T-helper 2 cell treated with Interferon-gamma antibody and Interleukin-4, amounts not matched to agents 5 μg/mL and 100 μg/mL, for 36 hours (primary cell): ENCODE results near the gene TARDBP.
"Not testable (repeated sequence)": the region's sequence is repeated elsewhere in the genome, so short reads cannot be mapped to it uniquely, and the experiment has no call there.

ENCODE experiments used
- DNase-seq: peaks from one replicate; pipeline ENCODE4 v3.0.0; 2021; ENCODE audit warnings: low spot score
- H3K27ac Mint-ChIP-seq: one replicate; pipeline ENCODE4 v1.8.0; 2021; ENCODE audit warnings: mild to moderate bottlenecking, mixed read lengths
- H3K27me3 Mint-ChIP-seq: one replicate; pipeline ENCODE4 v1.8.0; 2021; ENCODE audit warnings: low read depth, mixed read lengths
- H3K36me3 Mint-ChIP-seq: one replicate; pipeline ENCODE4 v1.8.0; 2021; ENCODE audit warnings: low read depth, mixed read lengths
- H3K4me1 Mint-ChIP-seq: one replicate; pipeline ENCODE4 v1.8.0; 2021; ENCODE audit warnings: low read depth, mixed read lengths
- H3K4me3 Mint-ChIP-seq: one replicate; pipeline ENCODE4 v1.8.0; 2022; ENCODE audit warnings: mild to moderate bottlenecking, moderate library complexity, mixed read lengths
- H3K9me3 Mint-ChIP-seq: one replicate; pipeline ENCODE4 v1.8.0; 2021; ENCODE audit warnings: mixed read lengths

The TARDBP gene

GRCh38 chr1:11042065-11042464 lies 29.6 kb downstream of the TARDBP start:
- H3K9me3 Mint-ChIP-seq, result no peaks in the 10 kb centered on the region
- H3K4me3 Mint-ChIP-seq, result no peak overlapping the region
- no peak overlapping the region for H3K27ac Mint-ChIP-seq
- H3K36me3 Mint-ChIP-seq, result no peaks in the 10 kb centered on the region
- H3K4me1 Mint-ChIP-seq, result peaks cover 4% of the 10 kb centered on the region
- no peak for DNase-seq
- H3K27me3 Mint-ChIP-seq, result peaks cover 2% of the 10 kb centered on the region

- no peaks in the 10 kb centered on the region for H3K36me3 Mint-ChIP-seq
- no peak overlapping the region for H3K4me3 Mint-ChIP-seq
- no peaks in the 10 kb centered on the region for H3K9me3 Mint-ChIP-seq
- no peaks in the 10 kb centered on the region for H3K27me3 Mint-ChIP-seq
- no peak overlapping the region for H3K27ac Mint-ChIP-seq
- H3K4me1 Mint-ChIP-seq, result no peaks in the 10 kb centered on the region
- DNase-seq, result no peak
Observed at GRCh38 chr1:11042995-11043874, 30.8 kb downstream of the TARDBP start.

GRCh38 chr1:11044086-11044848 lies 31.8 kb downstream of the TARDBP start:
- H3K27ac Mint-ChIP-seq, result no peak overlapping the region
- no peaks in the 10 kb centered on the region for H3K27me3 Mint-ChIP-seq
- DNase-seq, result no peak
- no peak overlapping the region for H3K4me3 Mint-ChIP-seq
- H3K9me3 Mint-ChIP-seq, result no peaks in the 10 kb centered on the region
- H3K36me3 Mint-ChIP-seq, result no peaks in the 10 kb centered on the region
- H3K4me1 Mint-ChIP-seq, result no peaks in the 10 kb centered on the region

DNA sequence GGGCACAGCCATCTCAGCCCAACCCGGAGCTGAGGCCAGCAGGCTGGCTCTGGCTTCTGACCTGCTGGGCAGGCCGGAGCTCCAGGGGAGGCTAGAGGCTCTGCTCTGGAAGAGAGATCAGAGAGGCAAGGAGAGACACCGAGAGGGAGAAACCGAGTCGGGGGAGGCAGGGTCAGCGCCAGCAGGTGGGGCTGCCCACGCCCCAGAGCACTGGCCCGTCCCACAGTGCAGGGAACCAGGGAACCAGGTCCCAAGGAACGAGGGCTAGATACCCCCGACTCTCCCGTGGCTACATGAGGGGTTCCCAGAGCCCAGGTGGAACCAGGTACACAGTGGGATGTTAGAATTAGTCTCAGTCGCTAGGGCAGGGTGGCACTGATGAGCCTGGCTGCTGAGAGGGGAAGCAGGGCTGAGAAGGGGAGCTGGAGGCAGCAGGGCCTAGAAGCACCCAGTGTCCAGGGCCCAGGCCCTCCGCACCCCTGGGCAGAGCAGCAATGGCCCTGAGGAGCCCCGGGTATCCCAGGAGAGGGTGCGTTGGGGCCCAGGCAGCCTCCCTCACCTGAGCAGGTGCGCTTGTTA lies 32.5 kb downstream of the TARDBP start:
- H3K36me3 Mint-ChIP-seq, result no peaks in the 10 kb centered on the region
- DNase-seq, result no peak
- no peak overlapping the region for H3K4me3 Mint-ChIP-seq
- no peaks in the 10 kb centered on the region for H3K27me3 Mint-ChIP-seq
- no peaks in the 10 kb centered on the region for H3K4me1 Mint-ChIP-seq
- no peaks in the 10 kb centered on the region for H3K9me3 Mint-ChIP-seq
- no peak overlapping the region for H3K27ac Mint-ChIP-seq

DNA sequence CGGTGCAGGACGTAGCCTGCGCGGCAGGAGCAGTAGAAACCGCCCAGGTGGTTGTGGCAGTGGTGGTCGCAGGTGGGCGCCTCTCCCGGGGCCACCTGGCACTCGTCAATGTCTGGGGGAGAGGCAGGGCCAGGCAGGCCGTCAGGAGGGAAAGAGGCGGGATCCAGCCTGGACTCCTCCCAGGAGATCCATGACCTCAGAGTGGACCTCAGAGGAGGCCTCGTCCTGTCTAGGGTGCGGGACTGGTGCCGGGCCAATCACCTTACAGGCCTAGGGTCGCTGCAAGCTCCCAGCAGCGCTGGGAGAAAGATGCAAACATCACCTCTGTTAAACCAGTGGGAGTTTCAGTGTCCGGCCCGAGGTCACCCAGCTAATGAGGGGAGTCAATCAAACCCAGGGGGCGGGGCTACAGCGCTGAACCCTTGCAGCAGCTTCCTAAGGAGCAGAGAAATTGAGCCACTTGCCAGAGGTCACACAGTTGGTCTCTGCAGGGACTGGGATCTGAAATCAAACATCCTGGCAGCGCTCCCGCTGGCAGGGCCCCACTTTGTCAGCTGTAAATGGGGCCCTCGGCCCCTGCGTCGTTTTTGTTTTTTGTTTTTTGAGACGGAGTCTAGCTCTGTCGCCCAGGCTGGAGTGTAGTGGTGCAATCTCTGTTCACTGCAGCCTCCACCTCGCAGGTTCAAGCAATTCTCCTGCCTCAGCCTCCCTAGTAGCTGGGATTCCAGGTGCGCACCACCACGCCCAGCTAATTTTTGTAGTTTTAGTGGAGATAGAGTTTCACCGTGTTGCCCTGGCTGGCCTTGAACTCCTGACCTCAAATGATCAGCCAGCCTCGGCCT lies 33.2 kb downstream of the TARDBP start:
- no peaks in the 10 kb centered on the region for H3K36me3 Mint-ChIP-seq
- no peak for DNase-seq
- no peaks in the 10 kb centered on the region for H3K9me3 Mint-ChIP-seq
- H3K4me1 Mint-ChIP-seq, result no peaks in the 10 kb centered on the region
- H3K27me3 Mint-ChIP-seq, result no peaks in the 10 kb centered on the region
- no peak overlapping the region for H3K4me3 Mint-ChIP-seq
- no peak overlapping the region for H3K27ac Mint-ChIP-seq

- Mint-ChIP-seq H3K27ac (no peak overlapping the region), H3K9me3 (no peaks in the 10 kb centered on the region), H3K27me3 (no peaks in the 10 kb centered on the region), H3K4me3 (no peak overlapping the region), H3K36me3 (no peaks in the 10 kb centered on the region), H3K4me1 (no peaks in the 10 kb centered on the region)
- DNase-seq, result no peak
Observed at GRCh38 chr1:11046270-11046566, 33.8 kb downstream of the TARDBP start.

DNA sequence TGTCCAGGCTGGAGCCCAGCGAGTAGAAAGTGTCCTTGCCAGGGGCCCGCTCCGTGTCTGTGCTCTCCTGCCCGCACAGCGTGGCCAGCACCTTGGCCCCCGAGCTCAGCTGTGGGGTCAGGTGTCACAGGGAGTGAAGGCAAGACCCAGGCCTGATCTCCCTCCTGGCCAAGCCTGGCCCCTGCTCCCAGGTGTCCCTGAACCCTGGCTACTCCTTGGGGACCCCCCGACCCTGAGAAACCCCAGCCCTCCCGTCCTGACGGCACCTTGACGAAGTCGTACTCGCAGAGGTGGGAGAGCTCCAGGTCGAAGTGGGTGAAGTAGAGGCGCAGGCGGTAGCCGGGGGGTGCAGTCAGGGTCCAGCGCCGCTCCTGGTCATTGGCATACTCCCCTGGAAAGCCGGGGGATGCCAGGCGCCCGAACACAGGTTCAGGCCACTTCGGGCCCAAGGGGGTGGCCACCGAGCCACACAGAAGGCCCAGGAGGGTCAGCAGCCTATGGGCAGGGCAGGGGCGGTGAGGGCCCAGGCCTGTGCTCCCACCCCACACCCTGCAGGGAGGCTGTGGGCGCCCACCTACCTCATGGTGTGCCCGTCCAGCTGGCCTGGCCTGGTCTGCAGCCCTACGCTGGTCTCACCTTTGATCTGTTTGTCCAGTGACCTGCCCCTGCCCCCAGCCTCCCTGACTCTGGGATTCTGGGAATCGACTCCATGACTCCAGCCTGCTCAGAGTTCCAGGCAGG lies 34.3 kb downstream of the TARDBP start, which contains the start of gene MASP2:
MASP2 (minus strand) TSS at position 615 of the 741 bp plus-strand sequence; CDS start at position 583, 32 bp downstream.
- Mint-ChIP-seq H3K36me3 (no peaks in the 10 kb centered on the region), H3K27me3 (no peaks in the 10 kb centered on the region), H3K27ac (no peak within 1 kb of the TSS), H3K4me1 (no peaks in the 10 kb centered on the region), H3K4me3 (no peak within 1 kb of the TSS), H3K9me3 (no peaks in the 10 kb centered on the region)
- DNase-seq, result no peak

- H3K27me3 Mint-ChIP-seq, H3K9me3 Mint-ChIP-seq, H3K4me3 Mint-ChIP-seq, H3K27ac Mint-ChIP-seq, H3K4me1 Mint-ChIP-seq, H3K36me3 Mint-ChIP-seq, DNase-seq: not testable (repeated sequence)
Observed at GRCh38 chr1:11051121-11051520, 38.7 kb downstream of the TARDBP start.

- Mint-ChIP-seq H3K27me3 (no peaks in the 10 kb centered on the region), H3K4me3 (no peak overlapping the region), H3K36me3 (peaks cover 4% of the 10 kb centered on the region), H3K4me1 (no peaks in the 10 kb centered on the region), H3K9me3 (no peaks in the 10 kb centered on the region), H3K27ac (no peak overlapping the region)
- no peak for DNase-seq
Observed at GRCh38 chr1:11051781-11052511, 39.5 kb downstream of the TARDBP start.

GRCh38 chr1:11052839-11053757 lies 40.6 kb downstream of the TARDBP start:
- Mint-ChIP-seq H3K4me3 (no peak overlapping the region), H3K27ac (no peak overlapping the region), H3K36me3 (peaks cover 9% of the 10 kb centered on the region), H3K4me1 (no peaks in the 10 kb centered on the region), H3K9me3 (no peaks in the 10 kb centered on the region), H3K27me3 (no peaks in the 10 kb centered on the region)
- no peak for DNase-seq

GRCh38 chr1:11053758-11054137 lies 41.3 kb downstream of the TARDBP start:
- no peak overlapping the region for H3K4me3 Mint-ChIP-seq
- H3K27me3 Mint-ChIP-seq, result no peaks in the 10 kb centered on the region
- H3K4me1 Mint-ChIP-seq, result peaks cover 3% of the 10 kb centered on the region
- no peaks in the 10 kb centered on the region for H3K9me3 Mint-ChIP-seq
- no peak for DNase-seq
- H3K27ac Mint-ChIP-seq, result no peak overlapping the region
- peaks cover 12% of the 10 kb centered on the region for H3K36me3 Mint-ChIP-seq

DNA sequence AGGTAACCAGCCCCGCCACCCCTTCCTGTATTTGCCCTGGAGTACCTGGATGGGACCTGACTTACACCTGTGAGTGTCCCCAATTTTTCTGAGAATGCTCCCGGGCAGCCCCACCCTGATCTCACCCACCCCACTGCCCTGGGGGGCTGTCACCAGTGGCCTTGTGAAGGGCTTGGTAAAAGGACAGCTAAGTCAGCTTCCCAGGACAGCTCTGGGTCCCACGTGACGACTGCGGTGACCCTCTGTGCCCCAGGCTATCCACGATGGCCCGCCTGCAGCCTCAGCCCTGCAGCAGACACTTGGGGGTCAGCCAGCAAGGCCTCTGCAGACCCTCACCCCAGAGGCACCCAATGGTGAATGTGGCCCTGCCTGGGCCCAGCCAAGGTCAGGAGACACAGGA lies 41.7 kb downstream of the TARDBP start:
- peaks cover 15% of the 10 kb centered on the region for H3K36me3 Mint-ChIP-seq
- H3K27ac Mint-ChIP-seq, result no peak overlapping the region
- DNase-seq, result no peak
- no peaks in the 10 kb centered on the region for H3K27me3 Mint-ChIP-seq
- no peak overlapping the region for H3K4me3 Mint-ChIP-seq
- peaks cover 3% of the 10 kb centered on the region for H3K4me1 Mint-ChIP-seq
- H3K9me3 Mint-ChIP-seq, result no peaks in the 10 kb centered on the region
